ENCODE results near the gene ANP32E. TPM values are rescaled to one million over a fixed set of nuclear protein-coding genes. Genes with fewer than 3 reads are reported as not detected.

ANP32E gene
- total and polyA plus RNA-seq, 2 of the 8 experiments (the other 6 are each of a cell fraction or from before 2014, with no cell fraction given), result 20.7 to 123 TPM

DNA sequence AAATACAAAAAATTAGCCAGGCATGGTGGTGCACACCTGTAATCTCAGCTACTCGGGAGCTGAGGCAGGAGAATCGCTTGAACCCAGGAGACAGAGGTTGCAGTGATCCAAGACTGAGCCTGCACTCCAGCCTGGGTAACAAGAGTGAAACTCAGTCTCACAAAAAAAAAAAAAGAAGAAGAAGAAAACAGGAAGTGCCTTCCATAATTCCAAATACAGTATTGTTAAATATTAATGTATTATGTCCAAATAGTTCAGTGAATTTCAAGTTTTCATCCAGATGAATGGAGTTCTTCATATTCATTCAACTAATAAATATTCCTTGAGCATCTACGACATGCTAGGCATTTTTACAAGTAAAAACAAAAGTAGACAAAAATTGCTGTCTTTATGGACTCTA lies 52.9 kb downstream of the ANP32E start:
- Histone ChIP-seq H3K9ac (replicated peaks in 1 of 4; ENCODE audit: extremely low read depth in 1 of 4, low read depth in 3 of 4, low read length in 3 of 4) (no peak overlapping the region), H4K20me1 (replicated peaks in 1 of 2; ENCODE audit: control insufficient read depth in 1 of 2, insufficient read depth in 2 of 2, low read length in 2 of 2) (no peaks in the 10 kb centered on the region), H3K4me1 (replicated peaks in 1 of 4; ENCODE audit: control insufficient read depth in 3 of 4, insufficient read depth in 4 of 4, low read length in 3 of 4) (peaks cover 0 to 3% (median 0%) of the 10 kb centered on the region in 4 experiments; a peak in 1 of 7 replicates), H3K4ac (replicated peaks; ENCODE audit: insufficient read length, low read depth, low read length) (no peak overlapping the region), H2BK120ac (replicated peaks; ENCODE audit: low read depth, low read length) (no peak overlapping the region), H4K8ac (ENCODE audit: extremely low read depth, insufficient read depth, low read length) (no peak overlapping the region), H3K36me3 (ENCODE audit: control insufficient read depth in 2 of 4, insufficient read depth in 4 of 4, low read length in 3 of 4) (no peaks in the 10 kb centered on the region), H3K18ac (ENCODE audit: extremely low read depth, low read length) (no peak overlapping the region), H3K27me3 (replicated peaks in 1 of 4; ENCODE audit: control insufficient read depth in 3 of 4, extremely low read depth in 1 of 4, insufficient read depth in 3 of 4, low read length in 3 of 4) (no peaks in the 10 kb centered on the region), H2AK5ac (ENCODE audit: low read depth, low read length) (no peak overlapping the region), H2BK12ac (ENCODE audit: low read depth, low read length) (no peak overlapping the region), H3K4me3 (ENCODE audit: extremely low read depth in 1 of 4, insufficient read depth in 2 of 4, low read depth in 3 of 4, low read length in 4 of 4) (no peak overlapping the region), H3K4me2 (ENCODE audit: insufficient read depth in 1 of 2, low read depth in 2 of 2, low read length in 2 of 2) (no peak overlapping the region), H2BK20ac (ENCODE audit: low read length) (no peak overlapping the region), H3K79me2 (ENCODE audit: control insufficient read depth in 1 of 2, insufficient read depth in 2 of 2, low read length in 2 of 2) (no peaks in the 10 kb centered on the region), H2BK5ac (ENCODE audit: low read depth, low read length) (no peak overlapping the region), H2BK15ac (ENCODE audit: low read length) (no peak overlapping the region), H3K23me2 (ENCODE audit: low read depth, low read length) (no peaks in the 10 kb centered on the region), H3K79me1 (ENCODE audit: low read depth, low read length) (no peaks in the 10 kb centered on the region), H3K27ac (ENCODE audit: low read depth, low read length) (no peak overlapping the region), H3K9me3 (ENCODE audit: insufficient read depth in 2 of 2, low read depth in 1 of 2, low read length in 1 of 2) (no peaks in the 10 kb centered on the region), H3K56ac (replicated peaks; ENCODE audit: insufficient read length, low read depth, low read length) (no peak overlapping the region), H3K23ac (ENCODE audit: insufficient read length) (no peak overlapping the region), H2AFZ (ENCODE audit: low read length) (no peak overlapping the region), H4K5ac (ENCODE audit: insufficient read length, low read depth, low read length) (no peak overlapping the region), H3K14ac (ENCODE audit: insufficient read length) (no peak overlapping the region), H4K91ac (replicated peaks; ENCODE audit: insufficient read length, low read length) (no peak overlapping the region)
- WGBS, 2 experiments (ENCODE audit: extremely low coverage in 1 of 2, insufficient coverage in 1 of 2, insufficient read length in 1 of 2, insufficient replicate concordance in 2 of 2, low coverage in 1 of 2, low lambda C conversion rate in 2 of 2, missing lambda C conversion rate in 1 of 2), result 98% methylated on average over 3 of the region's 3 CpGs; no CpG with 5 or more reads in 1 of the 2 experiments
- ChIA-PET CTCF (ENCODE audit: partially characterized antibody) (interaction anchor here (1.2 to 1.6 kb wide), 2 partner anchors 11 to 109 kb away, joined by 4 to 5 read pairs; no protein-coding TSS in a partner anchor), POLR2A (ENCODE audit: partially characterized antibody) (interaction anchor here (1.0 to 1.5 kb wide), 3 partner anchors 19 to 296 kb away, joined by 3 to 6 read pairs (median 3); a partner anchor contains a TSS)
- no peak for DNase-seq (ENCODE audit: low read depth in 1 of 2, low spot score in 2 of 2)
- FAIRE-seq, result no peak
- no peak for TF ChIP-seq SIN3A (conservative IDR thresholded peaks at IDR 0.05 in 1 of 2, IDR thresholded peaks at IDR 0.05 in 1 of 2; ENCODE audit: low read depth in 1 of 2, low read length in 2 of 2)
- no peak for TF ChIP-seq NRF1 (IDR thresholded peaks at IDR 0.05; ENCODE audit: low read depth, low read length)
- no peak for TF ChIP-seq CBX5 (IDR thresholded peaks at IDR 0.05; ENCODE audit: low read depth, low read length)
- TF ChIP-seq ASH2L (IDR thresholded peaks at IDR 0.05; ENCODE audit: low read length), result no peak
- TF ChIP-seq TAF1 (IDR thresholded peaks at IDR 0.05; ENCODE audit: low read depth, low read length), result no peak
- TF ChIP-seq BRCA1 (IDR thresholded peaks at IDR 0.05; ENCODE audit: low read depth, low read length), result no peak
- TF ChIP-seq POU5F1 (IDR thresholded peaks at IDR 0.05; ENCODE audit: low read depth, low read length), result no peak
- no peak for TF ChIP-seq CBX8 (IDR thresholded peaks at IDR 0.05; ENCODE audit: borderline replicate concordance, low read depth, low read length)
- TF ChIP-seq SIRT6 (IDR thresholded peaks at IDR 0.05; ENCODE audit: low read length), result no peak
- no peak for TF ChIP-seq TBP (IDR thresholded peaks at IDR 0.05; ENCODE audit: low read depth, low read length)
- no peak for TF ChIP-seq RNF2 (IDR thresholded peaks at IDR 0.05; ENCODE audit: borderline replicate concordance, low read depth, low read length, missing control alignments, poor library complexity, severe bottlenecking)
- no peak for TF ChIP-seq GTF2F1 (IDR thresholded peaks at IDR 0.05; ENCODE audit: borderline replicate concordance, low read depth, low read length)

Data from H1 (cell line).